Dermis blood vessel endothelial cell (primary cell): Measurements from ENCODE around the gene RERG. TPM values are rescaled to one million over a fixed set of nuclear protein-coding genes. Genes with fewer than 3 reads are reported as not detected.
"Not testable (repeated sequence)": the region's sequence is repeated elsewhere in the genome, so short reads cannot be mapped to it uniquely, and the experiment has no call there.

Source experiments
- DNase-seq: peaks from one replicate; pipeline ENCODE4 v3.0.0; 2010
- total RNA-seq: library from RNA; depleted of rRNA; stranded (reverse); fragments of >200 nt; gene quantifications from 2 replicates; pipeline ENCODE4 v1.2.3, GENCODE V29; 2014

RERG gene, protein sequence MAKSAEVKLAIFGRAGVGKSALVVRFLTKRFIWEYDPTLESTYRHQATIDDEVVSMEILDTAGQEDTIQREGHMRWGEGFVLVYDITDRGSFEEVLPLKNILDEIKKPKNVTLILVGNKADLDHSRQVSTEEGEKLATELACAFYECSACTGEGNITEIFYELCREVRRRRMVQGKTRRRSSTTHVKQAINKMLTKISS
- total RNA-seq = under 0.01 TPM in 1 of 2 replicates, not detected in the other

DNA sequence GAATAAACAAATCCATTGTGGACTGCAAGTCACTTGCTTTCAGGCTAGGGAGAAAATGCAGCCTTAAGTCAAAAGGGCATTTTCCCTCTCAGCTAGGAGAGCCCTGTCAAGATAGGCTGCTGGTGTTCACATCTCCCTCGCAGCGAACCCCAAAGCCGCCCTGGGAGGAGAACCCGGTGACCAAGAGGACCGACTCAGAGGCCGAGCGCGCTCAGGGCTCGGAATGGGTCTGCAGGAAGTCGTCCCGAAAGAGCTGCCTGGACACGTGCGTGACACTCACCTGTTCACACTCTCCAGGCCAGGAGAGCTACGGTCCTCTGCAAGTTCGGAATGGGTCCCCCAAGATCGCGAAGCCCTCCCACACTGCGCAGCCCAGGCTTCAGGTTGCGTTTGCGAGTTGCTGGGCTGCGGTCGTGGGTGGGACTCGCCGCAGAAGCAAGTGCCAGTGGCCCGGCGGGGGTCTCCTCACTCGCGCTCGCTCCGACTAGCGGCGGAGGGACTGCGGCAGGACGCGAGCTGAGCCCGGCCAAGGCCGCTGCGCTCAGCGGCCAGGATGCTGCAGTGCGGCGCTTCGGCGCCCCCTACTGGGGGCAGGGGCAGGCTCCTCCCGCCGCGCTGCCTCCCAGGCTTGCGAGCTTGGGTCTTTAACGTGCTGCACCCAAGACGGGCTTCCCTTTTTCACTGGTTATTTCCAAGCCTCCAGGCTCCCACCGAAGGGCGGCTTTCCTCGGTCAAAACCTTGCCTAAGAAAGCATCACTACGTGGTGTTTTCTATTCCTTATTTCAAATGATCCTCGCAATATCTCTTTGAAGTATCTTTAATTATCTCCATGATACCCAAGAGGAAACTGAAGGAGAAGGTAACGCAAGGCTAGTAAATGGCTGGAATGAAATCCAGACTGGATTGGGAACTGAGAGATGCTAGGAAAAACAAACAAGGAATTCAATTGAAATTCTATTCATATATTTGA, at the start of gene RERG:
TSS of gene RERG (minus strand) at position 503 of the 971 bp plus-strand sequence. CDS start 3,928 bp downstream, outside the sequence.
- peak; percentile 83 for DNase-seq

DNA sequence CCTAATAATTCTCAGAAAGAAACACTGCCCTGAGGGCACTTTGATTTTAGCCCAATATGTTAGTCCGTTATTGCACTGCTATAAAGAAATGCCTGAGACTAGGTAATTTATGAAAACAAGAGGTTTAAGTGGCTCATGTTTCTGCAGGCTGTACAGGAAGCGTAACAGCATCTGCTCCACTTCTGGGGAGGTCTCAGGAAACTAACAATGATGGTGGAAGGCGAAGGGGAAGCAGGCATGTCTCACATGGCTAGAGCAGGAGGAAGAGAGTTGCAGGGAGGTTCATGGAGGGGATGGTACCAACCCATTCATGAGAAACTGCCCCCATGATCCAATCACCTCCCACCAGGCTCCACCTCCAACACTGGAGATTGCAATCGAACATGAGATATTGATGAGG, 49.4 kb upstream of the RERG start:
- DNase-seq = peak; percentile 22

DNA sequence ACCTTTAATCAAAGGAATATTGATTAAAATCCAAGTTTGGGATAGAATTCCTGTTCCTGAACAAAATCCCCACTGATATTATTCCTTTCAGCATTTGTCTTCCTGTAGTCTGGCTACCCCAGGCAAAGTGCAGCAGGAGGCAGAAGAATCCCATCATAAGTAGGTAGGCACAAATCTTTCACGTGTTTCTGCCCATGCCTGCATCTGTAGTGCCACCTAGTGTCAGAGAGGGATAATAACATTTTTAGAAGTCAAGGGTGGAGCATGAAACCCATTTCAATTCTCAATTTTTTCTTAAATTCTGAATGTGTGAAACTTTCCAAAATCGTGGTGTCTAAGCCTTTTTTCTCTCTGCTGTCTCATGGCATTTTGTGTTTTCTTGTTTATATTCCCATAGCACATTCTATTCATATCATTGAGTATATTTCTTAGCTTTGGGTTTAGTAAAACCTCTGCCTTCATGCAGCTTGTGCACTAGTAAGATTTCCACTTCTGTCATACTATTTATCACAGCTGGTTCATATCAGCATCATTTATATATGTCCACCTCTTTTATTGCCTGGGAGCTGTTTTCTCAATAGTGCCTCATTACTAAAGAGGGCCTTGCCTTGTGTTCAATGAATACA, 47.8 kb upstream of the RERG start:
- peak; percentile 80 for DNase-seq

DNA sequence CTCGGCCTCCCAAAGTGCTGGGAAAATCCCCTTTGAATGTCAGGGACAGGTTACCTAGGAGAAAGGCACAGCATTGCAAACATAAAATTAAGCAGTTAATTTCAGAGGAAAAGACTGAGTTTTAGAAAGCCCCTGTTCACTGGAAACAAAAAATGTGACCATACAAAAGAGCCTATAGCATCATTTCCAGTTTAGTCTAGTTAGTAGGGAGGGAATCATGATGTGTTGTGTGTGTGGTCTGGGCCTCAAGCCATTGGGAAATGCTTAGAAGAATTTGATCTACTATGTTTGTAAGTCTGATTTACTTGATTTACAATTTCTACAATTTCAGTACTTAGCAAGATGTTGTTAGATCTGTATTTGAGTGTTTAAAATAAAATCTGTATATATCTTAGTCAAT, 47.1 kb upstream of the RERG start:
- DNase-seq = no peak

DNA sequence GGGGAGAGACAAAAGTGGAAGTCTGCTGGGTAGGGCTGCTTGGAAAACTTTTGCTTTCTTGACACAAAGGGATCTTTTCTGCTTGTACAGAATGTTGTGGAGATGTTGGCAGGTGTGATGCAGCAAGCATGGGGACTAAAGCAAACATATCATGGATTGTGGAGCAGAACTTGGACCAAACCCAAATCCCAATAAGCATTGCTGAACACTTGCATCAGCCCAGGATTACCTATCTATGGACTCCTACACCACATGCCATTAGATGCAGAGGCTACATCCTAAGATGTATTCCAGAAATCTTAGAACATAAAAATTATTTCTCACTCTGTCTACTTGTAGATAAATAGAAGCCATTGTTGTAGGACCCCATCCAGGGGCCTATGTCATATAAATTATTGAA, 44.7 kb upstream of the RERG start:
- no peak for DNase-seq

DNA sequence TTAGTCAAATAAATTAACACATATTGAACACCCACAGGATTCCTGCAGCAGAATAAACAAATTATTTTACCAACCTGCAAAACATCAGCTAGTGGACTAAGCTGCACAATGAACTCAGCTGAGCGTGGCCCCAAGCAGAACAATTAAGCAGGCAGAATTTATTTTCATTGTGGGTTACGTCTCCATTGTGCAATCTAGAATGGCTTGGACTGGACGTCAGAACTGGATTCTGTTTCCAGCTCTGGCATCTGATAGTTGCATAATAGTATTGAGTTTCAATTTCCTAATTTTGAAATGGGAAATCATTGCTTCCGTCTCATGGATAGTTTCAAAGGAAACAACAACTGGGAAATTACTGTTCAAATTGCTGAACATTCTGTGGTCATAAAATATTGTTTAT, 35.5 kb upstream of the RERG start:
- no peak for DNase-seq

DNA sequence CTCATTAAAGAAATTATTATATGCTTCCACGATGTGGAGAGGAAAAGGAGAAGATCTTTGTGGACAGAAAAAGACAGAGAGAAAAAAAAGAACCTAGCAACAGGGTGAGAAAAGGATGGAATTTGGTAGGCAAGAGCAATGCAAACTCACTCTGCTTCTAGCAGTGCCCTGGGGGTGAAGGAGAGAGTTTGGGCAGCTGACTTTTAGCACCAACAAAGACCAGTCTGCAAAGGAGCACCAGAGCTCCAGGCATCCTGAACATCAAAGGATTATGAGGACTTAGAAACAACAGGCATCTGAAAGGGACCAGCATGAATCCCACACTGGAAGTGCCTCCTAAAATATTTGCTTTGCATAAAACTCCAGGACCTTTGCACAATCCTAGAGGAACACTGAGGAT, 32.8 kb upstream of the RERG start:
- no peak for DNase-seq

DNA sequence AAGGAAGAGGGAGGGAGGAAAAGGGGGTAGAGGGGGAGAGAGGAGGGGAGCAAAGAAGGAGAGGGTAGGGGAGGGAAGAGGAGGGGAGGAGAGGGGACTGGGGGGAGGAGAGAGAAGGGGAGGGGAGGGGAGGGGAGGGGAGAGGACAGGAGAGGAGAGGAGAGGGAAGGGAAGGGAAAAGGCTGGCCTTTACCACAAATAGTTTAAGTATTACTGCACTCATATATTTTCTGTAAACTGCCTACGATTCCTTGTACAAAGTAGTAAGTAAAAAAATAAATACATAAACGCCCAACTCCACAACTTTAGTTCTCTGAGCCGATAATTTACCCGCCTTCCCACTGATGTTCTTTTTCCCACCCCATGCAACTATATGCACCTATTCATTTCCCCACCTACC, 23.7 kb upstream of the RERG start:
- no peak for DNase-seq

DNA sequence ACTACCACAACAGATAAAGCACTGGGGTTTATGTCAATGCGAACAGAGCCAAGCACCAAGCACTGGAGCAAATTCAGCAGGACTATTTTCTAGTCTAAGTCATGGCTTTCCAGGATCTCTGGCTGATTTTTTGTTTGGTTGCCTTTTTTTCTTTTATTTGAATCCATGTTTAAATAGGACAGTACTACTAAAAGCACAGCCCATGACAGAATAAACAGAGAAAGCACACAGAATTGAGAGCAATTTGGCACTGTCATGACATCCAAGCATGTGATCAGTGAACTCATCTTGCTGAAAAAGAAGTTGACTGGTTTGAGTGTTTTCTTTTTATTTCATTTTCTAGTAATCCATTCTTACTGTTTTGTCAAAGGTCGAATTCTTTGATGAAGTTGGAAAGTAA, 23.1 kb upstream of the RERG start:
- DNase-seq = no peak

DNA sequence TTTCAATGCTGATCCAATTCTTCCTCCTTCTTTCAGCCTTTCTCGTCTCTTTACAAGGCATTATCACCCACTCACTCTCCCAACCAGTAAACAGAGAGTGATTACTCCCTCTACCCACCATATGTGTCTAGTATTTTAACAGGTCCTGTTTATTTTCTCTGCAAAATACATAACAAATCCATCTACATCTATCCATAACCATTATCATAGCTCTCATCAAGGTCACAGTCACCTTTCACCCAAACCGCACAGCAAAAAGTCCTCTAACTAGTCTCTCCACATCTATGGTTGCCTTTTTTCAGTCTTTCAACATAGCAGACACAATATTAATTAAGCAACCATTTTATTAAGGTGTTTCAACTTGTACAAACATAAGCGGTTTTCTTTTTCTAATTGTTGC, 21.9 kb upstream of the RERG start:
- DNase-seq = no peak

DNA sequence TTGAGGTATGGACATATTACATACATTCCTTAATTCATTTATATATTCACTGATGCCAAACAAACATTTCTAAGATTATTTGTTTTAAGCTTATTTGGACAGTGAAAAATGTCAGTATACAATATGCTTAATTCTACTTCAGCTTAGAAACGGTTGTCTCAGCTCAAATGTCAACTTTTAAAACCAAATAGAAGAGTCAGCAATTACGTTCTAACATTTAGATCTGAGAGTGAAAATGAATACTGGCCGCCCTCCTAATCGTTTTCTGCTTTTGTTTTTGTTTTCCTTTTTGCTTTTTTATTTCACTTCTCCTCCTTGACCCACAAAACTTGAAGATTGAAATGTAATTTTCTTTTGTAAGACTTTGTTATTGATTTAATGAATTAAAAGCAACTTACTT, 19.7 kb upstream of the RERG start:
- no peak for DNase-seq

DNA sequence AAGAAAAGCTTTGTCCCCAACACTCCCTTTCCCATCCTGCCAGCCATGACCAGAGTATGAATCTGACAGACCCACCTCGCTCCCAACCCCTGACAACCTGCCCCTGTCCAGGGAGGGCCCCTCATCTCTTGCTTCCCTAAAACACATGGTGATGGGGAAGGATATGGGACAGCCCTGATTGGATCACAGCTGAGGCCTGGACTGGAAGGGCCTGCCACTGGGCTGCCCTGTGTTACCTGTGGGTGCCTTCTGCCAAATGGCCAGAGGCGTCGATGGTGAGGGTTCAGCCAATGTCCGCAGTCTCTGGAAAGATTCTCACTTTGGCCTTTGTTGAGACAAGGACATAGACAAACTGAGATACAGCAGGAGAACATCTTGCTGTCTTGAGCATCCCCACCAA, 13.3 kb upstream of the RERG start:
- DNase-seq = no peak

DNA sequence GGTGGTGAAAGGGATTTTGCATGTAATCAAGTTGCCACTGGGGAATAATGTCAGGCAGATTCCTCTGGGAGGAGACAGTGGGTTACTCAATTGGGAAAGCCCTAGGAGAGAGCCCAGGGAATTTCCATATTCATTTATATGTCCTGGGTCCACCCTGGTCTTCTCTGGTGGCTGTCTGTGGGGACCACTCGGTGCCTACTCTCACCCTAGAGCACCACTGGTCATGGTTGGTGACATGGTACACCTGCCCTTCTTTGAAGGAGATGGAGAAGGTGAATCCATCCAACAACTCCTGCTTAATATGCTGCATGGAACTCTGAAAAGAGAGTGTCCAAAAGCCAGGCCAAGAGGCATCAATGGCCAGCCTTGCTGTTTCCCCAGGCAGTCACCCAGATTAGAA, 12.8 kb upstream of the RERG start:
- DNase-seq = no peak

DNA sequence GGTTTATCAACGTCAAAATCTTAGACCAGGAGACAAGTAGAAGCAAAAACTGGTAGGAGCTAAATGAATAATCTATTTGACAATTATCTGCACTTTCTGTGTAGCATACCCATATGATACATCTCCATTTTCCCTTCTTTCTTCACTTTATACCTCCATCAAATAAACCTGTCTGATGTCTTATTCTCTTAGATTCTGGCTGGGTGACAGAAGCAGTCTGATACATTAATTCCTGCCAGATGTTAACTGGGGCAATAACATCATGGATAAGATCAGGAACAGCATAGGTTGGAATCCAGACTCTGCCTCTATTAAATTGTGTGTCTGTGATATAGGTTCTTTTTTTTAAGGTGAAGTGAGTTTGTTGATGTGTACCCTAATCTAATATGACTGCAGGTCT, 11.7 kb upstream of the RERG start:
- no peak for DNase-seq

DNA sequence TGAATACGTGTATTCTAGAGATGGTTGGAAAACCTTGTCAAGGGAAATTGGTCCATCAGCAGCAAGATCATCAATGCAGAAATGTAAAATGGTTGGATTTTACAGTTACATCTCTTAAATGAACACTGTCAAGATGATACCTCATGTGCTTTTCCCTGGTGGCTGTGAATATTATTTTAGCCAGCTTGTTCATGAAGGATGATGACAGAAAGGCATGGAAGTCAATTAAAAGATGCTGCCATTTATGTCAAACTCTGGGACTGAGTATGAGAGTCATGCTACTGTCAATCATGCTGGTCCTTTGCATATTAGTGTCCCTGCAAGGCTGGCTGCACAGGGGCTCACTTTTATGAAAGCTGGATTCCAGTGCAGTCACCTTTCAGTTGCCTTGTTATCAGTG, 10.3 kb upstream of the RERG start:
- DNase-seq = no peak

DNA sequence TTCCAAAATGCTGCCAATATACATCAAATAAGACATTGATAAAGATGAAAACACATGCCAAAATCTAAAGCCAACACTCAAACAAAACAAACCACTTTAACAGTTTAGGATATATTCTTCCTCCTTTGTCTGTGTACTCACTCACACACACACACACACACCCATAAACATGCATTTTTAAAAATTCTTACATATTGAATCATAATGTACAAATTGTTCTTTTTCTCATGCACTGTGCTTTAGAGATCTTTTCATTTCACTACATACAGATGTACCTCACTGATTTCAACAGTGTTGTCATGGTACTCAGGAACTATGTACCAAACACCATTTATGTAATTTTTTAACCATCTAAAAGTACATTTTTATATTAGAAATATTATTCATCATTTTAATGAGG, 9.5 kb upstream of the RERG start:
- DNase-seq = no peak

DNA sequence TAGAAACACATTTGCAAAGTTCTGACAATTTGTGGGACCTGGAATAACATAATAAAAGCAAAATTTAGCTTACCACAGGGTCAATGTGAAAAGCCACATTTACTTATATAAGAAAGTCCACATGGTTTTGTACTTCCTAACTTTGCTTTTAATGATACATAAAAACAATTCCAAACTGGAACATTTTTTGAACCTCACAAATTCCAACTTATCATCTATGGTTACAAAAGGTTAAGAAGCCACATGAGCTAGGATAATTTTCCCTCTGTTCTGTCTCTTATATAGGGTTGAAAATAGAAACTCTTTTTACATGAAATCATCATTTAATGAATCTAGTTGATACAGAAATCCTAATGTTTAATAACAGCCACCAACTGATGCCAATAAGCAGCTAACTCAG, 8.9 kb upstream of the RERG start:
- DNase-seq = no peak

DNA sequence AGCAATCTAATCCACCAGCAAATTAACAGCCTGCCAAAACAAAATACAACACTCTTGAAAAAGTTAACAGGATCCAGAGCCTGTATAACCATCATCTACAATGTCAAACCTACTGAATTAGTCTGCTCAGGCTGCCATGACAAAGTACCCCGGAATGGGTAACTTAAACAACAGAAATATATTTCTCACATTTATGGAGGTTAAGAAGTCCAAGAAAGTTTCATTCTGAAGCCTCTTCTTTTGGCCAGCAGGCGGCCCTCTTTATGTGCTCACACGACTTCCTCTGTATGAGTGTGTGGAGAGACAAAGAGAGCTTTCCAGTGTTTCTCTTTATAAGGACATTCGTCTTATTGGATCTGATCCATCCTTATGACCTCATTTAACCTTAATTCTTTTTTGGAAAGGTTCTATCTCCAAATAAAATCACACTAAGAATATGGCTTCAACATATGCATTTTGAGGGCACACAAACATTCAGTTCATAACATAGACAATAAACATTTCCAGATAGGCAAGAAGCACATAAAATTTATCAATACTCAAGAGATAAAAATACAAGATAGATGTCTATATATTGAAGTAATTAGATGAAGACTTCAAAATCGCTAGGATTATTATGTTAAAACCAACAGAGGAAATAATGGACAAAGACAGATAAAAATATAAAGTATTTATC, 5.9 kb upstream of the RERG start:
- peak; percentile 70 for DNase-seq

DNA sequence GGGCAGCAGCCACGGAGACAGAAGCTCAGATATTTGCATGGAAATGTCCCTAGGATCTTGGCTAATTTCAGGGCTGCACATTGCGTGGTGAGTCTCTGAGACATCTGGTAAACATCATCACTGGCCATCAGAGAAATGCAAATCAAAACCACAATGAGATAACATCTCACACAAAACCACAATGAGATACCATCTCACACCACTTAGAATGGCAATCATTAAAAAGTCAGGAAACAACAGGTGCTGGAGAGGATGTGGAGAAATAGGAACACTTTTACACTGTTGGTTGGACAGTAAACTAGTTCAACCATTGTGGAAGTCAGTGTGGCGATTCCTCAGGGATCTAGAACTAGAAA, 4.6 kb upstream of the RERG start:
- DNase-seq = not testable (repeated sequence)

DNA sequence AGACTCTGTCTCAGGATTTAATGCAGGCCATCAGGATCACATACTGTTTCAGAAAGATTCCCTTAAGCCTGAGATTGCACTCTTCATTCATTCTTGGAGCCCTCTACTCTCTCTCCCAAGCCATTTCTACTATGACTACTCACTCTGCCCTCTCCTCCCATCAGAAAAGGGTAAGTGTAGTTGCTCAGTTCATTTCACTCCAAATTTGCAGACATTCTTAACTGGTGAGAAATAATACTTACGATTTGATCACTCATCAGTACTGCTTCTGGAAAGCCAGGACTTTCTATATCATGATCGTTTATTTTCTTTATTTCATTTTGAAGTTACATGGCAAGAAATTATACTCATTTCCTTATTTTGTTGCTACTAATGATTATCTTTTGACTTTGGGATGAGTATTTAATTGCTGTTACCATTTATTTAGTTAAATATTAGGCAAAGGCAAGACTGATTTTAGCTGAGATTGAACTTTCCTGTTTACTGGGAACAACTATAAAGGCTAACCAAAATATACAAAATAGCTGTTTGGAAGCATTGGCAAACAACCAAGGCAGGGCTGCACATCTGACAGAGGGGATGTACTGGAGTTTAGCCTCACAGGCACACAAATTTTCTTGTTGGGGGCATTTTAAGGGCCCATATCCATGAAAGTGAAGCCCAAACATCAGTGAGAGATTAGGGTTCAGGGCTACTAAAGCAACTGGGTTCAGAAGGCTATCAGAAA, 4.1 kb upstream of the RERG start:
- no peak for DNase-seq

DNA sequence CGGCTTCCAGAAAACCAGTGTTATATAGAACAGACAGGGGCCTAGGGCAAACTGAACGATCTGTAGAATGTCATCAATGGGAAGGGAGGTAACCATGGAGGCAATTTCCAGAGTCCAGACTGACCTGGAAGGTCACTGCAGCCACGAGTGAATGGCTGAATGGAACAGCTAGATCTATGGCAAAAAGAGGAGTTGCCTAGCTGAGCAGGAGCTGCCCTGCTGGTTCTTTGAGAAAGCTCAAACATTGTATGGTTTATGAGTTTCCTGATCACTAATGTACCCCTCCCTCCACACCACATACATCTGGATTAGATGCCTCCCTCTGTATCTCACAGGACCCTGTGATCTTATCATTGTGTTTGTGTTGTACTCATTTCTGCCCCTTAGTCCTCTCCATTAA, 1.0 kb upstream of the RERG start:
- no peak for DNase-seq

DNA sequence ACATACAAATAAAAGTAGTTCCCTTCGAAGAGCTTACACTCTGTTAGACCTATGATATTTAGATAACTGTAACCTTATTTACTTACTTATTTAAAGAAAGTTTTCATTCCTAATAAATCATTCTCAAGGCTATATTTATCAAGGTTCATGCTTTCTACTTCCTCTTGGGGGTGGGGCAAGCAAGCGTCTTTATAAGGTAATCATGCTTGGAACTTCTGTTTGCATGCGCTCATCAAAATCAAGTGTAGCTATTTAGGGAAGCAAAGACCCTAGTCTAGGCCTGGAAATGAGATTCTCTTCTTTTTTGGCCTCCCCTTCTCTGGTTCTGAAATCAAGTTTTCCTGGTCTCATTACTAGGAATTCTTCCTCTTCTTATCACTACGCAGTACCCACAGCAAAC, 766 bp downstream of the RERG start:
- DNase-seq = no peak

DNA sequence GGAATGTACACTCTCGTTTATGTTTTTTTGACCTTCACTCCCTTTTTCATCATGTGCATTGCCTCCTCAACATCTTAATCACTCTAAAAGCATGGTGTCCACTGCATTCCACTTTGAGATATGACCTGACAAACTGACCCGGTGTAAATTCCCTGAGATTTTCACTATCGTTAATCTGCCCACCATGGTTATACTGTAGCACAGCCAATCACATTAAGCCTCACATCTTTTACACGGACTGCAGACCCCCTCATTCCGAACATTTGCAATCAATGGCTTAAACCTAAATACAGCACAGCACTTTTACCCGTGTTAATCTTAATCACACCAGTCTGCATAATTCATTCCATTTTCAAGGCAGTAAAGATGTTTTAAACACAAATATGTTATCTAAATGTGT, 2.4 kb downstream of the RERG start:
- no peak for DNase-seq
